ENCODE measurements around the gene FICD.

FICD gene

DNA sequence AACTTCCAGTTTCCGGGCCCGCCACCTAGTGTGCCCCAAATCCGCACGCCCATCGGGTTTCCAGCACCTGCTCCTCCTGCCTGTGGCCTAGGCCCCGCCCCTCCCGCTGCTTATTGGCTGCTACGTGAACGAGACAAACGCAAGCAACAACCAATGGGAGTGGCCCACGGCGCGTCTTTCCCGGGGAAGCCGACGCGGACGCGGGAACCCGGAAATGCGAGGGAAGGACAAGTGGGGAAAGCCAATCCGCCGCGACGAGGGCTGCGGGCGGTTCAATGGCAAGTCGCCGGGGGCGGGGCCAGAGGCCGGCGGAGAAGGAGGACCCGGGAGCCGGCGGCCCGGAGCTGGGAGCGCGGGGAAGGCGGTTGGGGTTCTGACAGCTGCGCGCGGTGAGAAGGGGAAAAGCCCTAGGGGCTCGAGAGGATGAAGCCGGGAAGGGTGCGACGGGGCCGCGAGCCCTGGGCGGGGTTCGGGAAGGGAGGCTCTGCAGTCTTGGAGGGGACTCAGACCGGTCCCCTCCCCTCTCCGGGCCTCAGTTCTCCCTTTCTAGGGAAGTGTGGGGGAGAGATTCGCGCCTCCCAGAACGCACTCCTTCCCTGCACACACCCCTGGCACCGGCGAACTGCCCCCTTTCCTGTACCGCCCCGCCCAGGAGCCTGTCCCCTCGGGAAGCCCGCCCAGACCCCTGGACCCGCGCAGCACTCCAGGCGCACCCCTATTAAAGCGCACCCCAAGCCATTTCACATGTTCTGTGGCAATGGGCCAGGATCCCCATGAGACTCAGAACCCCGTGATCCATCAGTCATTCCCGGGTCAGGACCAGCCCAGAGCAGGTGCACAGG lies at the start of gene FICD:
Gene FICD (plus strand): TSS at position 305 of the 842 bp plus-strand sequence. CDS start 1,696 bp downstream, outside the sequence.
- TF ChIP-seq, protein P1, sequence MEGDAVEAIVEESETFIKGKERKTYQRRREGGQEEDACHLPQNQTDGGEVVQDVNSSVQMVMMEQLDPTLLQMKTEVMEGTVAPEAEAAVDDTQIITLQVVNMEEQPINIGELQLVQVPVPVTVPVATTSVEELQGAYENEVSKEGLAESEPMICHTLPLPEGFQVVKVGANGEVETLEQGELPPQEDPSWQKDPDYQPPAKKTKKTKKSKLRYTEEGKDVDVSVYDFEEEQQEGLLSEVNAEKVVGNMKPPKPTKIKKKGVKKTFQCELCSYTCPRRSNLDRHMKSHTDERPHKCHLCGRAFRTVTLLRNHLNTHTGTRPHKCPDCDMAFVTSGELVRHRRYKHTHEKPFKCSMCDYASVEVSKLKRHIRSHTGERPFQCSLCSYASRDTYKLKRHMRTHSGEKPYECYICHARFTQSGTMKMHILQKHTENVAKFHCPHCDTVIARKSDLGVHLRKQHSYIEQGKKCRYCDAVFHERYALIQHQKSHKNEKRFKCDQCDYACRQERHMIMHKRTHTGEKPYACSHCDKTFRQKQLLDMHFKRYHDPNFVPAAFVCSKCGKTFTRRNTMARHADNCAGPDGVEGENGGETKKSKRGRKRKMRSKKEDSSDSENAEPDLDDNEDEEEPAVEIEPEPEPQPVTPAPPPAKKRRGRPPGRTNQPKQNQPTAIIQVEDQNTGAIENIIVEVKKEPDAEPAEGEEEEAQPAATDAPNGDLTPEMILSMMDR (conservative IDR thresholded peaks at IDR 0.05) = no peak
- 0 out of 2 replicates have a peak, but pooled peaks have one; percentile 11 for TF ChIP-seq ZFX (IDR thresholded peaks at IDR 0.05)

DNA sequence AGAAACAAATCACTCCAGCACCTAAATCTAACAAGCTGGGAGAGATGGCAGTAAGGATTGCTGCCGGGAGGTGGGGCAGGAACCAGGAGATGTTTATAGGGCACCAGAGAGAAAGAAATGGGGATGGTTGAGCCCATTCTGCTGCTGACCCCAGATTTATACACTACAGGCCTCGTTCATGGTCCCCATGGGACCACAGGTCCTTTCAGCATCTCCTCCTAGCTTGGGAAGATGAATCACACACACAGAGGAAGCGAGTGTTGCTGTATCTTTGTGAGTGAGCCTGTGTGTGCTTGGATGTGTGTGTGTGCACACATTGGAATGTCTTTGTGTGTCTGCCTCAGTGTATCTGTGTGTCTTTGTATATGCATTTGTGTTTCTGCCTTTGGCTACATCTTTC lies 49.7 kb upstream of the FICD start:
- H3K27ac ChIP-seq = no peak overlapping the region
- TF ChIP-seq, protein P1 (conservative IDR thresholded peaks at IDR 0.05) = no peak
- TF ChIP-seq ZFX (IDR thresholded peaks at IDR 0.05) = no peak

More for the DNA sequence above, at the start of gene FICD:
- H3K27ac ChIP-seq = peak within 1 kb of the TSS; percentile 78

DNA sequence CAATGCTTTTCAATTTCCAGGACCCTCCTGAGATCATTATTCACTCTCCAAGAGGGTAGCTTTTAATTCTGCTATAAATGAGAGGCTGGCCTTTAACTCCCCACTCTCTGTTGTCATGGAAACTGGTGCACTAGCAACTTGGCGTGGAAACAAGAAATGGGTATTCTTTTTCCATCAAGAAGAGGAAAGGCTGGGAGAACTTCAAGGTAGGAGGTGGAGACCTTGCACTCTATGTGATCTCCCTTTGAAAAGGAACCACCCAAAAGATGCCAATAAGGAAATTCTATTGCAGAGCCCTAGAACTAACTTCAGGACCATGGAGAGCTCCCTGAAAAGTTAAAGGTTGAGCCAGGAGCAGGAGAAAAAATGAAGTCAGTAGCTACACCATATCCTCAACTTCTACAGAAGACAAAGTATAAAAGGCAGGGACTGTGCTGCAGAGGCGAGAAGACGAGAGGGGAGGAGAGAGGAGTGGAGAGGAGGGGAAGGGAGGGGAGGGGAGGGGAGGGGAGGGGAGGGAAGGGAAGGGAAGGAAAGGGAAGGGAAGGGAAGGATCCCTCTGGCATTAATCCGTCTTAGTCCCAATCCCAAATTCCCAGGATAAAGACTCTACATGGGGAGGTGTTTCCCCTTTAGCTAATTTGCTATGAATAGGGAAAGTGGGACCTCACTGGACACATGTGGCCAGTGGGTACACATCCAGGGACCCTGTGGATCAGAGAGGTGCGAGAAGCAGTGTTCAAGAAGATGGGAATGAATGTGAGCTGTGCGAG lies 46.7 kb upstream of the FICD start:
- no peak overlapping the region for H3K27ac ChIP-seq
- TF ChIP-seq ZFX (IDR thresholded peaks at IDR 0.05) = no peak
- TF ChIP-seq, protein P1 (conservative IDR thresholded peaks at IDR 0.05) = no peak

DNA sequence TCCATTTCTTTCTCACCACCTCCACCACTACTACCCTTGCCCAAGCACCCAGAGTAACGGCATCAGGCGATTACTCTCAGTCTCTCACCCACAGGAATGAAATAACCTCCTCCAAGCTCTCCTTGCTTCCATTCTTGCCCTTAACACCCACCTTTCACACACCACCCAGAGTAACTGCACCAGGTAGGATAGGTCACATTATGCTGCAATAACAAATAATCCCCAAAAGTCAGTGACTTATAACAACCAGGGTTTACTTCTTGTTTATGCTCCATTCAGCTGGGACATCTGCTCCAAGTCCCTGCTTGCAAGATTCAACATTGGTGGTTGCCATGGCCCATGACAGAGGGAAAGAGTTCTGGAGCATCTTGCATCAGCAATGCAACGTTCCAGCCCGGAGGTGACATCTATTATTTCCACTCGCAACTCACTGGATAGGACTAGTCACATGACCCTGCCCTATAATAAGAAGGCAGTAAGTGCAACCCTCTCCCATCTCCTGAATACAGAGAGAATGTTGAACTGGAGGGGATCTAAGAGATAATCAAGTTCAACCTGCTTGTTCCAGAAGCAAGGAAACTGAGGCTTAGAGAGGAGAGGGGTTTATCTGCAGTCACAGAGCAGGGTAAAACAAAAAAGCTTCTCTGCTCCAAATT lies 41.5 kb upstream of the FICD start:
- TF ChIP-seq, protein P1 (conservative IDR thresholded peaks at IDR 0.05) = no peak
- no peak for TF ChIP-seq ZFX (IDR thresholded peaks at IDR 0.05)
- no peak overlapping the region for H3K27ac ChIP-seq

DNA sequence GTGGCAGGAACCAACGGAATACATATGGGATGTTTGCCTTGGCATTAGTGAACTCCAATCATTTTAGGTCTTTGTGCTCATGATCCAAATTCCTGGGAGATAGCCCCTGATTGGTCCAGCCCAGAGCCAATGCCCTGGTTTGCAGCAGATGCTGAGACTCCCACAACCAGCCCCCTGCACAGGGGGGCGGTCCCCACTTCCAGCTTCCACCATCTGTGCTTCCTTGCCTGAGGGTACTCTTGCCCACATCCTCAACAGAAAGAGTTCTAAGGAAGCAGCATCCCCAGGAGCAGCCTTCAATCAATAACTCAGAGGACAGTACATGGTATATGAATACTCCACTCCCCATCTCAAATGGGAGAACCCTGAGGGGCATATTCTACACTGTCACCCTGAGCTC lies 39.7 kb upstream of the FICD start:
- TF ChIP-seq ZFX (IDR thresholded peaks at IDR 0.05) = no peak
- TF ChIP-seq, protein P1 (conservative IDR thresholded peaks at IDR 0.05) = no peak
- no peak overlapping the region for H3K27ac ChIP-seq

DNA sequence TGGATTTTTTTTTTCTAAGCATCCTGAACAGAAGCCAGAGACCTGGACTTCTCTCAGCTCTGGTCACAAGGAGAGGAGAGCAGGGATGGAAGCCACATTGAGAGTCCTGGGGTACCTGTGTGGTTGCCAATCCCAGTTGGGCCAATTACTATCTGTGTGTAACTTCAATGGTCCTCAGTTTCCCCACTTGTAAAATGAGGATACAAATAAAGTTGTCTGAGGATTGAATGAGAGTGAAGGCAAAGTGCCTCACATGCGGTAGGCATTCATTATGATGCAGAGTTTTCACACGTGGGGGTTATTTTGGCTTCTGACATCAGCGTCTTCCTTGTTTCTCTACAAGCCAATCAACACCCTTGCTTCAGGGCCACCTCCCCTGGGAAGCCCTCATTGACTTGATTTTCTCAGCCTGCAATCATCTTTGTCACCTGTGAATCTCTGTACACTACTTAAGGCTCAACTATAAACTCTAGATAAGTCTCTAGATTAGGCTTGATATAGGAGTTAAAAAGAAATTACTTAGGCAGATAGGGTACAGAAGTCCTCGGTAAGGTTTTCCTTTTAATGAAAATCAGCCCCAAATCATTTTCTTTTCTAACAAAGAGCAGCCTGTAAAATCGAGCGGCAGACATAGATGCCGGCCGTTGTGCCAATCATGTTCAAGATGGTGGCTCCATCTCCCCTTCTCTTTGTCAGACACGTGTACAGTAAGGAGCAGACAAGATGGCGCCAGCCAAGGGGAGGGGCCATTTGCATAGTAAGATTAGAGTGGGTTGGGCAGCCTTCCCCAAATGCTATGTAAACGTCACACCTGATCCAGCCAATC lies 37.8 kb upstream of the FICD start:
- TF ChIP-seq, protein P1 (conservative IDR thresholded peaks at IDR 0.05) = no peak
- no peak for TF ChIP-seq ZFX (IDR thresholded peaks at IDR 0.05)
- no peak overlapping the region for H3K27ac ChIP-seq

Measured in C4-2B (cell line).